ENCODE results near the gene SPRR2D.

DNA sequence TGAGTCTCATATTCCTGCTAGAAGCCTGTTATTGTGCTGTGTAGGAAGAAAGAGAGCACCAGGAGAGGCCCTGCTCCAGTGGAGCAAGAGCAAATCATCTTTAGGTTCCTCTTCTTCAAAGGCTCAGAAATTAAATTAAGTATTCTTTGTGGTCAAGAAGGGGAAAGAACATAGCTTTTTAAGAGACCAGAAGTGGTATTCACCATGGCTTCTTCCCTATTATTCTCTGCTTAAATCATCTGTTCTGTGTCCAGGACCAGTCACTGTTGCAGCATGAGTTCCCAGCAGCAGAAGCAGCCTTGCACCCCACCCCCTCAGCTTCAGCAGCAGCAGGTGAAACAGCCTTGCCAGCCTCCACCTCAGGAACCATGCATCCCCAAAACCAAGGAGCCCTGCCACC, 8.8 kb downstream of the SPRR2D start:
- TF ChIP-seq, protein P1, sequence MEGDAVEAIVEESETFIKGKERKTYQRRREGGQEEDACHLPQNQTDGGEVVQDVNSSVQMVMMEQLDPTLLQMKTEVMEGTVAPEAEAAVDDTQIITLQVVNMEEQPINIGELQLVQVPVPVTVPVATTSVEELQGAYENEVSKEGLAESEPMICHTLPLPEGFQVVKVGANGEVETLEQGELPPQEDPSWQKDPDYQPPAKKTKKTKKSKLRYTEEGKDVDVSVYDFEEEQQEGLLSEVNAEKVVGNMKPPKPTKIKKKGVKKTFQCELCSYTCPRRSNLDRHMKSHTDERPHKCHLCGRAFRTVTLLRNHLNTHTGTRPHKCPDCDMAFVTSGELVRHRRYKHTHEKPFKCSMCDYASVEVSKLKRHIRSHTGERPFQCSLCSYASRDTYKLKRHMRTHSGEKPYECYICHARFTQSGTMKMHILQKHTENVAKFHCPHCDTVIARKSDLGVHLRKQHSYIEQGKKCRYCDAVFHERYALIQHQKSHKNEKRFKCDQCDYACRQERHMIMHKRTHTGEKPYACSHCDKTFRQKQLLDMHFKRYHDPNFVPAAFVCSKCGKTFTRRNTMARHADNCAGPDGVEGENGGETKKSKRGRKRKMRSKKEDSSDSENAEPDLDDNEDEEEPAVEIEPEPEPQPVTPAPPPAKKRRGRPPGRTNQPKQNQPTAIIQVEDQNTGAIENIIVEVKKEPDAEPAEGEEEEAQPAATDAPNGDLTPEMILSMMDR (IDR thresholded peaks at IDR 0.05 in 2 of 3, conservative IDR thresholded peaks at IDR 0.05 in 1 of 3; ENCODE audit: control insufficient read depth in 2 of 3, extremely low read depth in 1 of 3, insufficient read depth in 1 of 3, low read depth in 3 of 3, low read length in 3 of 3), result no peak
- TF ChIP-seq RELB (IDR thresholded peaks at IDR 0.05; ENCODE audit: low read depth), result no peak
- no peak for TF ChIP-seq EP300 (IDR thresholded peaks at IDR 0.05; ENCODE audit: borderline replicate concordance in 1 of 2, control insufficient read depth in 1 of 2, low read depth in 2 of 2, low read length in 2 of 2)
- TF ChIP-seq NBN (IDR thresholded peaks at IDR 0.05), result no peak
- TF ChIP-seq, protein P2, sequence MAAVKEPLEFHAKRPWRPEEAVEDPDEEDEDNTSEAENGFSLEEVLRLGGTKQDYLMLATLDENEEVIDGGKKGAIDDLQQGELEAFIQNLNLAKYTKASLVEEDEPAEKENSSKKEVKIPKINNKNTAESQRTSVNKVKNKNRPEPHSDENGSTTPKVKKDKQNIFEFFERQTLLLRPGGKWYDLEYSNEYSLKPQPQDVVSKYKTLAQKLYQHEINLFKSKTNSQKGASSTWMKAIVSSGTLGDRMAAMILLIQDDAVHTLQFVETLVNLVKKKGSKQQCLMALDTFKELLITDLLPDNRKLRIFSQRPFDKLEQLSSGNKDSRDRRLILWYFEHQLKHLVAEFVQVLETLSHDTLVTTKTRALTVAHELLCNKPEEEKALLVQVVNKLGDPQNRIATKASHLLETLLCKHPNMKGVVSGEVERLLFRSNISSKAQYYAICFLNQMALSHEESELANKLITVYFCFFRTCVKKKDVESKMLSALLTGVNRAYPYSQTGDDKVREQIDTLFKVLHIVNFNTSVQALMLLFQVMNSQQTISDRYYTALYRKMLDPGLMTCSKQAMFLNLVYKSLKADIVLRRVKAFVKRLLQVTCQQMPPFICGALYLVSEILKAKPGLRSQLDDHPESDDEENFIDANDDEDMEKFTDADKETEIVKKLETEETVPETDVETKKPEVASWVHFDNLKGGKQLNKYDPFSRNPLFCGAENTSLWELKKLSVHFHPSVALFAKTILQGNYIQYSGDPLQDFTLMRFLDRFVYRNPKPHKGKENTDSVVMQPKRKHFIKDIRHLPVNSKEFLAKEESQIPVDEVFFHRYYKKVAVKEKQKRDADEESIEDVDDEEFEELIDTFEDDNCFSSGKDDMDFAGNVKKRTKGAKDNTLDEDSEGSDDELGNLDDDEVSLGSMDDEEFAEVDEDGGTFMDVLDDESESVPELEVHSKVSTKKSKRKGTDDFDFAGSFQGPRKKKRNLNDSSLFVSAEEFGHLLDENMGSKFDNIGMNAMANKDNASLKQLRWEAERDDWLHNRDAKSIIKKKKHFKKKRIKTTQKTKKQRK (IDR thresholded peaks at IDR 0.05; ENCODE audit: low read depth, low read length), result no peak
- no peak for TF ChIP-seq ZNF217 (IDR thresholded peaks at IDR 0.05)
- TF ChIP-seq ZBED1 (IDR thresholded peaks at IDR 0.05; ENCODE audit: borderline replicate concordance), result no peak
